Prostate gland (tissue), 2 donors: ENCODE data around the gene MAVS. TPM values are rescaled to one million over a fixed set of nuclear protein-coding genes. Genes with fewer than 3 reads are reported as not detected.
A peak's percentile ranks its signal among the peaks of the same experiment; 100 is the strongest.
"Not testable (repeated sequence)": the region's sequence is repeated elsewhere in the genome, so short reads cannot be mapped to it uniquely, and the experiment has no call there.

Experiments used
- DNase-seq: peaks from one replicate; pipeline ENCODE4 v3.0.0-alpha.2; 2019; ENCODE audit warnings: low spot score
- H3K27ac ChIP-seq, 2 donors: fragments of 200-600 bp; sonication (generic); 2 replicates each; pipeline ENCODE4 v1.5.1; 2017 to 2019
- H3K27me3 ChIP-seq: fragments of 200-600 bp; sonication (generic); replicated peaks from 2 replicates; pipeline ENCODE4 v1.5.1; 2019; ENCODE audit not compliant: insufficient read depth
- H3K36me3 ChIP-seq, 2 donors: fragments of 200-600 bp; sonication (generic); 1 replicate in 1 of 2; 2 replicates in 1 of 2; pipeline versions ENCODE4 v1.5.1 to v1.8.1; 2017 to 2019
- H3K4me1 ChIP-seq: fragments of 200-600 bp; sonication (generic); replicated peaks from 2 replicates; pipeline ENCODE4 v1.5.1; 2019
- H3K4me3 ChIP-seq, 2 donors: fragments of 200-600 bp; sonication (generic); 2 replicates each; pipeline ENCODE4 v1.5.1; 2017 to 2019
- H3K9me3 ChIP-seq: fragments of 200-600 bp; sonication (generic); 2 replicates; pipeline ENCODE4 v1.5.1; 2017
- POLR2A ChIP-seq: fragments of 450-650 bp; IDR thresholded peaks from one replicate; pipeline ENCODE4 v1.6.1; 2016; ENCODE audit warnings: antibody characterized with exemption, mild to moderate bottlenecking
- POLR2AphosphoS5 ChIP-seq: sonication (generic); formaldehyde crosslinking; IDR thresholded peaks from one replicate; pipeline ENCODE4 v1.6.1; 2017; ENCODE audit warnings: antibody characterized with exemption
- WGBS: methylation state at CpG from one replicate; pipeline ENCODE4 v1.1.5; 2018; 5-methylcytosine and 5-hydroxymethylcytosine counted together
- intact Hi-C: fragments of 100-400 bp; cut with DNase I; formaldehyde crosslinking; loops from one replicate; pipeline ENCODE4 v1.14.2; 2022
- total RNA-seq, 2 donors: library from RNA; depleted of rRNA; stranded (reverse); fragments of >200 nt; gene quantifications; one replicate each; pipeline ENCODE4 v1.1.0, GENCODE V29; 2016
- TF ChIP-seq, protein P1 (sequence below), 4 experiments: fragments of 200-600 bp in 2 of 4; fragments of 450-650 bp in 2 of 4; sonication (generic) in 2 of 4; IDR thresholded peaks; 1 replicate in 3 of 4; 2 replicates in 1 of 4; pipeline ENCODE4 v1.5.1; 2016 to 2019; ENCODE audit warnings: antibody characterized with exemption in 4 of 4, mild to moderate bottlenecking in 2 of 4, moderate library complexity in 2 of 4

Gene MAVS
- total RNA-seq, 2 donors from 2014 or later = 26.7 to 40.2 TPM

DNA sequence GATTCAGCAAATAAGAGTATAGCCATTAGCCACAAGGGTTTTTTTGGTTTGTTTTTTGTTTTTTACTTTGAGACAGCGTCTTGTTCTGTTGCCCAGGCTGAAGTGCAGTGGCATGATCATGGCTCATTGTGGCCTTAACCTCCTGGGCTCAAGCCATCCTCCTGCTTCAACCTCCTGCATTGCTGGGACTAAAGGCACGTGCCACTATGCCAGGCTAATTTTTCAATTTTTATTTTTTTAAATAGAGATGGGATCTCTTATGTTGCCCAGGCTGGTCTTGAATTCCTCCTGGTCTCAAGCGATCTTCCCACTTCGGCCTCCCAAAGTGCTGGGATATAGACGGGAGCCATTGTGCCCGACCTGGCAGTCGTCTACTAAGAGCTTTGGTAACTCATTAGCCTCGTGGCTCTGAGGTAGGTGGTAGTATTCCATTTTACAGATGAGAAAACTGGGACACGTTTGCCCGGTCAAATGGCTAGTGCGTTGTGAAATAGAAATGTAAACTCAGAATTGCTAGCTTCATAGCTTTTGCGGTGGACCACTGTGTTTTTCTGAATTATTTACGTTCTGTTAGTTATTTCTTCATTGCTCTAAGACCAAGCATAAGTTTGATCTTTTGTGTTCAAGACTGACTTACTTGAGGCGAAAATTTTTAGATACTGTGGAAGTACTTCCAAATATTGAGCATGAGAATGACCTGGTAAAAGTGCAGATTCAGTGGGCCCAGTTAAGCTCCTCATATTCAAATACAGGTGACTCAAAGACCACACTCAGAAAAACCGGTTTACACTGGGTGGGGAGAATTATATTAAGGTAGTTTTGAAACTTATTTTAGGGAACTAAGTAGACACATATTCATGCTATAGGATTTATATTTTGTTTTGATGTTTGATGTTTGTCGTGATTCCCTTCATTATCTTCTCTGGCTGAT lies 44.6 kb downstream of the MAVS start:
- Histone ChIP-seq H3K4me1 (peaks cover 8% of the 10 kb centered on the region), H3K9me3 (no peaks in the 10 kb centered on the region), H3K27ac (peak overlapping the region; percentile 95 to 98), H3K27me3 (no peaks in the 10 kb centered on the region), H3K36me3 (no peaks in the 10 kb centered on the region), H3K4me3 (peak overlapping the region; percentile 100)
- intact Hi-C loops = no loop called here
- DNase-seq = no peak
- TF ChIP-seq, protein P1, sequence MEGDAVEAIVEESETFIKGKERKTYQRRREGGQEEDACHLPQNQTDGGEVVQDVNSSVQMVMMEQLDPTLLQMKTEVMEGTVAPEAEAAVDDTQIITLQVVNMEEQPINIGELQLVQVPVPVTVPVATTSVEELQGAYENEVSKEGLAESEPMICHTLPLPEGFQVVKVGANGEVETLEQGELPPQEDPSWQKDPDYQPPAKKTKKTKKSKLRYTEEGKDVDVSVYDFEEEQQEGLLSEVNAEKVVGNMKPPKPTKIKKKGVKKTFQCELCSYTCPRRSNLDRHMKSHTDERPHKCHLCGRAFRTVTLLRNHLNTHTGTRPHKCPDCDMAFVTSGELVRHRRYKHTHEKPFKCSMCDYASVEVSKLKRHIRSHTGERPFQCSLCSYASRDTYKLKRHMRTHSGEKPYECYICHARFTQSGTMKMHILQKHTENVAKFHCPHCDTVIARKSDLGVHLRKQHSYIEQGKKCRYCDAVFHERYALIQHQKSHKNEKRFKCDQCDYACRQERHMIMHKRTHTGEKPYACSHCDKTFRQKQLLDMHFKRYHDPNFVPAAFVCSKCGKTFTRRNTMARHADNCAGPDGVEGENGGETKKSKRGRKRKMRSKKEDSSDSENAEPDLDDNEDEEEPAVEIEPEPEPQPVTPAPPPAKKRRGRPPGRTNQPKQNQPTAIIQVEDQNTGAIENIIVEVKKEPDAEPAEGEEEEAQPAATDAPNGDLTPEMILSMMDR (IDR thresholded peaks at IDR 0.05) = no peak
- no peak for TF ChIP-seq POLR2AphosphoS5
- TF ChIP-seq POLR2A = no peak
- 38% methylated on average over 16 of the region's 16 CpGs for WGBS

DNA sequence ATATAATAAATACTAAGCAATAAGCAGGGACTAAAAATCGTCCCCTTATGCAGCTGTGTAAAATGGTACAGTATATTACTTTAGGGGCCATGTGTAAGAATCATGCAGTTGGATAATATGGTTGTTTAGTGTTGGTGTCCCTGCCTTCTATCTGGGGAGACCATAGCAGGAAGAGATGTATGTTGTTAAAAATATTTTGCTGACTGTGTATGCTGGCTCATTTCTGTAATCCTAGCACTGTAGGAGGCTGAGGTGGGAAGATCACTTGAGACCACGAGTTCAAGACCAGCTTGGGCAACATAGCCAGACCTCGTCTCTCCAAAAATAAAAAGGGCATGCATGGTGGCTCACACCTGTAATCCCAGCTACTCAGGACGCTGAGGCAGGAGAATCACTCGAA lies 48.2 kb downstream of the MAVS start:
- intact Hi-C loops = no loop called here
- Histone ChIP-seq H3K4me3 (no peak overlapping the region), H3K27me3 (no peaks in the 10 kb centered on the region), H3K4me1 (peaks cover 9% of the 10 kb centered on the region), H3K27ac (no peak overlapping the region), H3K36me3 (no peaks in the 10 kb centered on the region), H3K9me3 (no peaks in the 10 kb centered on the region)
- WGBS = 76% methylated on average over 5 of the region's 5 CpGs
- TF ChIP-seq POLR2AphosphoS5 (no peak), POLR2A (no peak)
- TF ChIP-seq, protein P1 (IDR thresholded peaks at IDR 0.05) = no peak
- DNase-seq = no peak

DNA sequence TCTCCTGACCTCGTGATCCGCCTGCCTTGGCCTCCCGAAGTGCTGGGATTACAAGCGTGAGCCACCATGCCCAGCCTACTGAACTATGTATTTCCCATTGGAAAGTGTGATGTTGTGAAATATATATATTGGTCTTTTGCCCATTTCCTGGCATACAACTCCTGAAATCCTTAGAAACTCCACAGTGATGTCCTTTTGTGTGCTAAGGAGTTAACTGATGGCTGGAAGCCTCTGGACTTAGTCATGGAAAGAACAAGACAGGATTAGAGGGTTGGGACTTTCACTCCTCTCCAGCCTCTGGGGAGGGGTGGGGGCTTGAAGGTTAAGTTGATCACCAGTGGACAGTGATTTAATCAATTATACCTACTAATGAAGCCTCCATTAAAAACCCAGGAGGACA lies 49.7 kb downstream of the MAVS start:
- no peak overlapping the region for H3K27ac ChIP-seq
- DNase-seq = no peak
- no peak overlapping the region for H3K4me3 ChIP-seq
- no peaks in the 10 kb centered on the region for H3K36me3 ChIP-seq
- H3K9me3 ChIP-seq = no peaks in the 10 kb centered on the region
- TF ChIP-seq, protein P1 (IDR thresholded peaks at IDR 0.05) = no peak
- no peak for TF ChIP-seq POLR2AphosphoS5
- no peak for TF ChIP-seq POLR2A
- H3K4me1 ChIP-seq = peaks cover 9% of the 10 kb centered on the region
- intact Hi-C loops = no loop called here
- no peaks in the 10 kb centered on the region for H3K27me3 ChIP-seq
- WGBS = 83% methylated on average over 4 of the region's 4 CpGs

DNA sequence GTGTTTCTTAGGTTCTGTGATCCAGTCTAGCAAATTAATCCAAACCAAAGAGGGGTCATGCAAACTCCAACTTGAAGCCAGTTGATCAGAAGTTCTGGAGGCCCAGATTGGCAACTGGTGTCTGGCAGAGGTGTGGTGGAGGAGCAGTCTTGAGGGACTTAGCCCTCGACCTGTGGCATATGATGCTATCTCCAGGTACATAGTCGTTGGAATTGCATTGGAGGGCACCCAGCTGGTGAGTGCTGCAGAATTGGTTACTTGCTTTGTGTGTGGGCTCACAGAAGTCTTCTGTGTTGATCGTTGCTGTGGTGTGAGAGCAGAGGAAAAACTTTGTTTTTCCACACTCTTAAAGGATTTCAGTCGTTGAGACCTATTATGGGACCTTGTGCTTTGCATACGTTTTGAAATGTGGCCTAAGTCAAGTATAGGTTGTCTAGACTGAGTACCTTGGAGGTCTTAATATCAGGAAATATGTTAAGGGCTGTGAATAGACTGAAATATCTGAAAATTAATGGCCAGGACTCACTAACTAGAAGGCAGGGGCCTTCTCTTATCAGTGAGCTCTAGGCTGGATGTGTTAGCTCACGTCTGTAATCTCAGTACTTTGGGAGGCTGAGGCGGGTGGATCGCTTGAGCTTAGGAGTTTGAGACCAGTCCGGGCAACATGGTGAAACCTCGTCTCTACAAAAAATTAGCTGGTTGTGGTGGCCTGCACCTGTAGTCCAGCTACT lies 50.4 kb downstream of the MAVS start:
- no peaks in the 10 kb centered on the region for H3K9me3 ChIP-seq
- TF ChIP-seq POLR2AphosphoS5 (no peak), POLR2A (no peak)
- TF ChIP-seq, protein P1 (IDR thresholded peaks at IDR 0.05) = no peak
- H3K27me3 ChIP-seq = no peaks in the 10 kb centered on the region
- H3K4me1 ChIP-seq = peaks cover 9% of the 10 kb centered on the region
- DNase-seq = no peak
- H3K4me3 ChIP-seq = no peak overlapping the region
- H3K36me3 ChIP-seq = no peaks in the 10 kb centered on the region
- WGBS = 69% methylated on average over 10 of the region's 10 CpGs
- no peak overlapping the region for H3K27ac ChIP-seq
- intact Hi-C loops = no loop called here

DNA sequence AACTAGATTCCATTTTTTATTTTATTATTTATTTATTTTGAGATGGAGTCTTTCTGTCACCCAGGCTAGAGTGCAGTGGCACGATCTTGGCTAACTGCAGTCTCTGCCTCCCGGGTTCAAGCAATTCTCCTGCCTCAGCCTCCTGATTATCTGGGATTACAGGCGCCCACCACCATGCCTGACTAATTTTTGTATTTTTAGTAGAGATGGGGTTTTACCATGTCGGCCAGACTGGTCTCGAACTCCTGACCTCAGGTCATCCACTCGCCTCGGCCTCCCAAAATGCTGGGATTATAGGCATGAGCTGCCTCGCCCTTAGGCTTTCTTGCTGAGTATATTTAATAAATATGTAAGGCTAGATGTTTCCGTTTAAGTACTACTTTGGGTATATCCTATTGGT lies 51.5 kb downstream of the MAVS start:
- H3K27ac ChIP-seq, H3K4me3 ChIP-seq, H3K27me3 ChIP-seq, H3K4me1 ChIP-seq, H3K9me3 ChIP-seq, H3K36me3 ChIP-seq, intact Hi-C loops, DNase-seq: not testable (repeated sequence)
- WGBS = 87% methylated on average over 9 of the region's 9 CpGs
